HL-60 (cell line): ENCODE data around the gene MAT2A.
A peak's percentile ranks its signal among the peaks of the same experiment; 100 is the strongest.

Experiments
- DNase-seq, 2 experiments: peaks; one replicate each; pipeline ENCODE4 v3.0.0-alpha.2; 2010 to 2020; ENCODE audit warnings: low read depth in 1 of 2, low spot score in 1 of 2
- H3K27ac ChIP-seq: fragments of 250-450 bp; sonication (Bioruptor Pico); replicated peaks from 2 replicates; pipeline ENCODE4 v1.5.1; 2020; ENCODE audit warnings: mild to moderate bottlenecking, moderate library complexity
- H3K27me3 ChIP-seq: fragments of 250-450 bp; sonication (Bioruptor Pico); 2 replicates; pipeline ENCODE4 v1.5.1; 2021; ENCODE audit warnings: mild to moderate bottlenecking, moderate library complexity; ENCODE audit not compliant: insufficient read depth, poor library complexity, severe bottlenecking
- H3K4me3 ChIP-seq: replicated peaks from 2 replicates; pipeline ENCODE4 v1.5.1; 2011; ENCODE audit warnings: mild to moderate bottlenecking, control low read depth, low read length; ENCODE audit not compliant: insufficient read depth
- CTCF ChIP-seq: IDR thresholded peaks from one replicate; pipeline ENCODE4 v1.5.1; 2011; ENCODE audit warnings: low read length, control low read depth, inconsistent platforms; ENCODE audit not compliant: insufficient read depth
- GABPA ChIP-seq: IDR thresholded peaks from 2 replicates; pipeline ENCODE4 v1.6.1; 2012; ENCODE audit warnings: low read depth
- POLR2AphosphoS5 ChIP-seq: IDR thresholded peaks from 2 replicates; pipeline ENCODE4 v1.6.1; 2012; ENCODE audit warnings: low read depth
- REST ChIP-seq: IDR thresholded peaks from 2 replicates; pipeline ENCODE4 v1.6.1; 2012; ENCODE audit warnings: low read depth; ENCODE audit not compliant: insufficient replicate concordance
- SPI1 ChIP-seq: IDR thresholded peaks from 2 replicates; pipeline ENCODE4 v1.6.1; 2012; ENCODE audit warnings: low read depth, mild to moderate bottlenecking, borderline replicate concordance

Gene MAT2A

GRCh38 chr2:85503168-85503850 is 35.7 kb upstream of the MAT2A start:
- Histone ChIP-seq H3K27me3 (no peaks in the 10 kb centered on the region), H3K27ac (0 out of 2 replicates have a peak overlapping the region, but pooled peaks have one; percentile 30), H3K4me3 (no peak overlapping the region)
- no peak for DNase-seq
- TF ChIP-seq REST (no peak), SPI1 (no peak), CTCF (no peak), GABPA (no peak), POLR2AphosphoS5 (no peak)

GRCh38 chr2:85503851-85504777 is 34.9 kb upstream of the MAT2A start:
- no peak for TF ChIP-seq SPI1
- TF ChIP-seq GABPA = no peak
- TF ChIP-seq CTCF = no peak
- no peak for TF ChIP-seq REST
- no peak for TF ChIP-seq POLR2AphosphoS5
- DNase-seq = no peak
- Histone ChIP-seq H3K4me3 (no peak overlapping the region), H3K27ac (no peak overlapping the region), H3K27me3 (no peaks in the 10 kb centered on the region)

GRCh38 chr2:85504778-85505261 is 34.1 kb upstream of the MAT2A start:
- Histone ChIP-seq H3K27me3 (no peaks in the 10 kb centered on the region), H3K27ac (no peak overlapping the region), H3K4me3 (no peak overlapping the region)
- no peak for TF ChIP-seq POLR2AphosphoS5
- TF ChIP-seq SPI1 = no peak
- no peak for TF ChIP-seq REST
- no peak for TF ChIP-seq CTCF
- no peak for TF ChIP-seq GABPA
- DNase-seq = peak in 1 of 2 experiments; percentile 27
